Activated CD4-positive, alpha-beta T cell treated with anti-CD3 and anti-CD28 coated beads for 1 hour (primary cell): ENCODE data around the gene EMC7.
"Not testable (repeated sequence)": the region's sequence is repeated elsewhere in the genome, so short reads cannot be mapped to it uniquely, and the experiment has no call there.

Experiments used
- DNase-seq: peaks from one replicate; pipeline ENCODE4 v3.0.0-alpha.2; 2020

The EMC7 gene

GRCh38 chr15:34101366-34102174 lies at the start of gene EMC7, which contains the start of gene PGBD4:
Gene EMC7 (minus strand): TSS chr15:34101862. CDS start chr15:34101839, 23 bp downstream.
Gene PGBD4 (plus strand): TSS chr15:34102083. CDS start chr15:34102532, 449 bp downstream.
- peak; percentile 100 for DNase-seq

GRCh38 chr15:34147371-34148140 lies 45.9 kb upstream of the EMC7 start:
- no peak for DNase-seq

- DNase-seq: no peak
Observed at GRCh38 chr15:34133511-34133910, 31.8 kb upstream of the EMC7 start.

- DNase-seq: no peak
Observed at GRCh38 chr15:34132881-34133280, 31.2 kb upstream of the EMC7 start.

GRCh38 chr15:34128898-34129297 lies 27.2 kb upstream of the EMC7 start:
- no peak for DNase-seq

GRCh38 chr15:34126522-34126921 lies 24.9 kb upstream of the EMC7 start:
- DNase-seq: no peak

GRCh38 chr15:34125945-34126344 lies 24.3 kb upstream of the EMC7 start:
- DNase-seq: no peak

GRCh38 chr15:34124651-34125050 lies 23.0 kb upstream of the EMC7 start:
- DNase-seq: no peak

GRCh38 chr15:34122771-34123183 lies 21.1 kb upstream of the EMC7 start:
- no peak for DNase-seq

- DNase-seq: not testable (repeated sequence)
Observed at GRCh38 chr15:34121786-34122185, 20.1 kb upstream of the EMC7 start.

- DNase-seq: not testable (repeated sequence)
Observed at GRCh38 chr15:34120420-34120819, 18.8 kb upstream of the EMC7 start.

- no peak for DNase-seq
Observed at GRCh38 chr15:34119291-34119690, 17.6 kb upstream of the EMC7 start.

GRCh38 chr15:34116620-34117019 lies 15.0 kb upstream of the EMC7 start:
- DNase-seq: no peak

GRCh38 chr15:34114739-34115138 lies 13.1 kb upstream of the EMC7 start:
- no peak for DNase-seq

- no peak for DNase-seq
Observed at GRCh38 chr15:34114215-34114614, 12.6 kb upstream of the EMC7 start.

GRCh38 chr15:34111488-34111887 lies 9.8 kb upstream of the EMC7 start:
- no peak for DNase-seq

- DNase-seq: no peak
Observed at GRCh38 chr15:34109797-34110663, 8.4 kb upstream of the EMC7 start.

GRCh38 chr15:34107315-34107714 lies 5.7 kb upstream of the EMC7 start:
- DNase-seq: no peak

- no peak for DNase-seq
Observed at GRCh38 chr15:34106423-34106822, 4.8 kb upstream of the EMC7 start.

GRCh38 chr15:34102175-34102925 lies 688 bp upstream of the EMC7 start:
- no peak for DNase-seq

GRCh38 chr15:34099914-34100313 lies 1.7 kb downstream of the EMC7 start:
- DNase-seq: no peak

GRCh38 chr15:34085746-34086145 lies 15.9 kb downstream of the EMC7 start:
- DNase-seq: no peak
